HL-60 (cell line): ENCODE measurements around the gene AQP12B.
"Not testable (repeated sequence)": the region's sequence is repeated elsewhere in the genome, so short reads cannot be mapped to it uniquely, and the experiment has no call there.

Experiments used
- DNase-seq, 2 experiments: peaks; one replicate each; pipeline ENCODE4 v3.0.0-alpha.2; 2010 to 2020; ENCODE audit warnings: low read depth in 1 of 2, low spot score in 1 of 2
- H3K27ac ChIP-seq: fragments of 250-450 bp; sonication (Bioruptor Pico); replicated peaks from 2 replicates; pipeline ENCODE4 v1.5.1; 2020; ENCODE audit warnings: mild to moderate bottlenecking, moderate library complexity
- H3K27me3 ChIP-seq: fragments of 250-450 bp; sonication (Bioruptor Pico); 2 replicates; pipeline ENCODE4 v1.5.1; 2021; ENCODE audit warnings: mild to moderate bottlenecking, moderate library complexity; ENCODE audit not compliant: insufficient read depth, poor library complexity, severe bottlenecking
- H3K4me3 ChIP-seq: replicated peaks from 2 replicates; pipeline ENCODE4 v1.5.1; 2011; ENCODE audit warnings: mild to moderate bottlenecking, control low read depth, low read length; ENCODE audit not compliant: insufficient read depth
- GABPA ChIP-seq: IDR thresholded peaks from 2 replicates; pipeline ENCODE4 v1.6.1; 2012; ENCODE audit warnings: low read depth
- POLR2AphosphoS5 ChIP-seq: IDR thresholded peaks from 2 replicates; pipeline ENCODE4 v1.6.1; 2012; ENCODE audit warnings: low read depth
- SPI1 ChIP-seq: IDR thresholded peaks from 2 replicates; pipeline ENCODE4 v1.6.1; 2012; ENCODE audit warnings: low read depth, mild to moderate bottlenecking, borderline replicate concordance
- TF ChIP-seq, protein P1 (sequence below): IDR thresholded peaks from 2 replicates; pipeline ENCODE4 v1.6.1; 2012; ENCODE audit warnings: low read depth; ENCODE audit not compliant: insufficient replicate concordance
- TF ChIP-seq, protein P2 (sequence below): IDR thresholded peaks from one replicate; pipeline ENCODE4 v1.5.1; 2011; ENCODE audit warnings: low read length, control low read depth, inconsistent platforms; ENCODE audit not compliant: insufficient read depth

The AQP12B gene

DNA sequence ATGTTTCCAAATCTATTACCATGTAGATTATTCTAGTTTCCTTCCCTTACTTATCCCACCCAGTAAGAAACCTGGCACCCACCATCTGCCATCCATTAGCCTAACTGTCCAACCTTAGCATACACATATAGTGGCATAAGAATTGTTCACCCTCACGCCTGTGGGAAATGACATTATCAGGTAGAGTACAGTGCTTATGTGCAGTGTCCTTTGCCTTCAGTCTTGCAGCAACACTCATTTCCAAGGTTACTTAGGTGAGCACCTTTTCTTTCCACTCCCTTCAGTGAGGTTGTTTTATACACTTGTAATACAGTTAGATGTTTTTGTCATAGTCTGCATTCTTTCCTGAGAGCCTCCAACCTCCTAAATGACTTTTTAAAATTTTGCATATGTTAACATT, 18.1 kb downstream of the AQP12B start:
- no peak overlapping the region for H3K27ac ChIP-seq
- no peak for DNase-seq
- TF ChIP-seq SPI1 (no peak), POLR2AphosphoS5 (no peak)
- no peak overlapping the region for H3K4me3 ChIP-seq
- H3K27me3 ChIP-seq: peaks cover 4% of the 10 kb centered on the region

DNA sequence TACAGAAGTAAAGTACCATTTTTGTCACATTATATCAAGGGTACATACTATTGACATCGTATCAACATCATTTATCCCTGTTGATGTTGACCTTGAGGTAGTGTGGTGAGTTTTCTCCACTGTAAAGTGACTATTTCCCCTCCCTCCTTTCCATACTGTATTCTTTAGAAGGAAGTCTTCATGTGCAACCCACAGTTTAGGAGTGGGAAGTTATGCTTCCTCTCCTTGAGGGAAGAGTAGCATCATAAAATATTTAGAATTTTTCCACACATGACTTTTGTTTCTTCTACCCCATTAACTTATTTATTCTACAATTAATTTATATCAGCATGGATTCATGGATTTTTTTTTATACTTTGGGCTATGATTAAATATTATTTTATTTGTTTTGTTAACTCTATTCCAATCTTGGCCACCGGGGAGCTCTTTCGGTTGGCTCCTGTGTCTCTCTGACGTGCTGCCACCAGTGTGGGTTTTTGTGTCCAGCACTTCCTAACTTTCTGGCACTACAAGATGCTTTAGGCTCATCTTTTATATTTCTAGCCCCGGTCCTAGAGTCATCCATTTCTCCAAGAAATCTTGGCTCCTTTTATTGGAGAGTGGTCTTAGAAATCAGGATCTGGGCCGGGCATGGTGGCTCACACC, 19.0 kb downstream of the AQP12B start:
- Histone ChIP-seq H3K27ac (no peak overlapping the region), H3K27me3 (peaks cover 7% of the 10 kb centered on the region), H3K4me3 (no peak overlapping the region)
- no peak for DNase-seq
- TF ChIP-seq, protein P1, sequence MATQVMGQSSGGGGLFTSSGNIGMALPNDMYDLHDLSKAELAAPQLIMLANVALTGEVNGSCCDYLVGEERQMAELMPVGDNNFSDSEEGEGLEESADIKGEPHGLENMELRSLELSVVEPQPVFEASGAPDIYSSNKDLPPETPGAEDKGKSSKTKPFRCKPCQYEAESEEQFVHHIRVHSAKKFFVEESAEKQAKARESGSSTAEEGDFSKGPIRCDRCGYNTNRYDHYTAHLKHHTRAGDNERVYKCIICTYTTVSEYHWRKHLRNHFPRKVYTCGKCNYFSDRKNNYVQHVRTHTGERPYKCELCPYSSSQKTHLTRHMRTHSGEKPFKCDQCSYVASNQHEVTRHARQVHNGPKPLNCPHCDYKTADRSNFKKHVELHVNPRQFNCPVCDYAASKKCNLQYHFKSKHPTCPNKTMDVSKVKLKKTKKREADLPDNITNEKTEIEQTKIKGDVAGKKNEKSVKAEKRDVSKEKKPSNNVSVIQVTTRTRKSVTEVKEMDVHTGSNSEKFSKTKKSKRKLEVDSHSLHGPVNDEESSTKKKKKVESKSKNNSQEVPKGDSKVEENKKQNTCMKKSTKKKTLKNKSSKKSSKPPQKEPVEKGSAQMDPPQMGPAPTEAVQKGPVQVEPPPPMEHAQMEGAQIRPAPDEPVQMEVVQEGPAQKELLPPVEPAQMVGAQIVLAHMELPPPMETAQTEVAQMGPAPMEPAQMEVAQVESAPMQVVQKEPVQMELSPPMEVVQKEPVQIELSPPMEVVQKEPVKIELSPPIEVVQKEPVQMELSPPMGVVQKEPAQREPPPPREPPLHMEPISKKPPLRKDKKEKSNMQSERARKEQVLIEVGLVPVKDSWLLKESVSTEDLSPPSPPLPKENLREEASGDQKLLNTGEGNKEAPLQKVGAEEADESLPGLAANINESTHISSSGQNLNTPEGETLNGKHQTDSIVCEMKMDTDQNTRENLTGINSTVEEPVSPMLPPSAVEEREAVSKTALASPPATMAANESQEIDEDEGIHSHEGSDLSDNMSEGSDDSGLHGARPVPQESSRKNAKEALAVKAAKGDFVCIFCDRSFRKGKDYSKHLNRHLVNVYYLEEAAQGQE: no peak
- no peak for TF ChIP-seq SPI1
- TF ChIP-seq POLR2AphosphoS5: no peak
- TF ChIP-seq GABPA: no peak
- TF ChIP-seq, protein P2, sequence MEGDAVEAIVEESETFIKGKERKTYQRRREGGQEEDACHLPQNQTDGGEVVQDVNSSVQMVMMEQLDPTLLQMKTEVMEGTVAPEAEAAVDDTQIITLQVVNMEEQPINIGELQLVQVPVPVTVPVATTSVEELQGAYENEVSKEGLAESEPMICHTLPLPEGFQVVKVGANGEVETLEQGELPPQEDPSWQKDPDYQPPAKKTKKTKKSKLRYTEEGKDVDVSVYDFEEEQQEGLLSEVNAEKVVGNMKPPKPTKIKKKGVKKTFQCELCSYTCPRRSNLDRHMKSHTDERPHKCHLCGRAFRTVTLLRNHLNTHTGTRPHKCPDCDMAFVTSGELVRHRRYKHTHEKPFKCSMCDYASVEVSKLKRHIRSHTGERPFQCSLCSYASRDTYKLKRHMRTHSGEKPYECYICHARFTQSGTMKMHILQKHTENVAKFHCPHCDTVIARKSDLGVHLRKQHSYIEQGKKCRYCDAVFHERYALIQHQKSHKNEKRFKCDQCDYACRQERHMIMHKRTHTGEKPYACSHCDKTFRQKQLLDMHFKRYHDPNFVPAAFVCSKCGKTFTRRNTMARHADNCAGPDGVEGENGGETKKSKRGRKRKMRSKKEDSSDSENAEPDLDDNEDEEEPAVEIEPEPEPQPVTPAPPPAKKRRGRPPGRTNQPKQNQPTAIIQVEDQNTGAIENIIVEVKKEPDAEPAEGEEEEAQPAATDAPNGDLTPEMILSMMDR: no peak

DNA sequence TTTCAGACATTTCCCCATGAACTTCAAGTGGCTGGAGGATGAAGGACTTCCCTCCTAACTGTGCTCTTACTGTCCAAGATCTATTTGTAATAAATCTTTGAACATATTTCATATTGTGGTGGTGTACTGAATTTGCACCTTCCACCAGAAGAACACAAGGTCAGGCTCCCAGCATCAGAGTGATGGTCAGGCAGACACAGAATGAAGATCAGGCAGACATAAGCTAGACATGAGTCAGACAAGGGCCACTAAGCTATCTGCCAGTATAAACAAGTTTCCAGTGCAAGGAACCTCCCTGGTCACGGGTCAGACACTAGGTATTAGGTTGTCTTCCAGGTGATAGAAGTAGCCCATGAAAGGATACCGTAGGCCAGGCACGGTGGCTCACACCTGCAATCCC, 20.0 kb downstream of the AQP12B start:
- Histone ChIP-seq H3K27me3 (peaks cover 7% of the 10 kb centered on the region), H3K4me3 (no peak overlapping the region), H3K27ac (no peak overlapping the region)
- TF ChIP-seq SPI1 (no peak), POLR2AphosphoS5 (no peak), GABPA (no peak)
- TF ChIP-seq, protein P2: no peak
- TF ChIP-seq, protein P1: no peak
- DNase-seq: no peak

DNA sequence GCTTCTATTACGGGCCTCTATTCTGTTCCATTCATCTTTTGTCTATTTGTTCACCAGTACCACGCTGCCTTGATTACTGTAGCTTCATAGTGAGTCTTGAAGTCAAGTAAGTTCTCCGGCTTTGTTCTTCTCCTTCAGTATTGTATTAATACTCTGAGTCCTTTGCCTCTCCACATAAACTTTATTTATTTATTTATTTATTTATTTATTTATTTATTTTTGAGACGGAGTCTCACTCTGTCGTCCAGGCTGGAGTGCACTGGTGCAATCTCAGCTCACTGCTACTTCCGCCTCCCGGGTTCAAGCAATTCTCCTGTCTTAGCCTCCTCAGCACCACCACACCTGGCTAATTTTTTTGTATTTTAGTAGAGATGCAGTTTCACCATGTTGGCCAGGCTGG, 22.8 kb downstream of the AQP12B start:
- not testable (repeated sequence) for DNase-seq, H3K27ac ChIP-seq, H3K27me3 ChIP-seq, H3K4me3 ChIP-seq
